ENCODE results near the gene USP36.

USP36 gene

DNA sequence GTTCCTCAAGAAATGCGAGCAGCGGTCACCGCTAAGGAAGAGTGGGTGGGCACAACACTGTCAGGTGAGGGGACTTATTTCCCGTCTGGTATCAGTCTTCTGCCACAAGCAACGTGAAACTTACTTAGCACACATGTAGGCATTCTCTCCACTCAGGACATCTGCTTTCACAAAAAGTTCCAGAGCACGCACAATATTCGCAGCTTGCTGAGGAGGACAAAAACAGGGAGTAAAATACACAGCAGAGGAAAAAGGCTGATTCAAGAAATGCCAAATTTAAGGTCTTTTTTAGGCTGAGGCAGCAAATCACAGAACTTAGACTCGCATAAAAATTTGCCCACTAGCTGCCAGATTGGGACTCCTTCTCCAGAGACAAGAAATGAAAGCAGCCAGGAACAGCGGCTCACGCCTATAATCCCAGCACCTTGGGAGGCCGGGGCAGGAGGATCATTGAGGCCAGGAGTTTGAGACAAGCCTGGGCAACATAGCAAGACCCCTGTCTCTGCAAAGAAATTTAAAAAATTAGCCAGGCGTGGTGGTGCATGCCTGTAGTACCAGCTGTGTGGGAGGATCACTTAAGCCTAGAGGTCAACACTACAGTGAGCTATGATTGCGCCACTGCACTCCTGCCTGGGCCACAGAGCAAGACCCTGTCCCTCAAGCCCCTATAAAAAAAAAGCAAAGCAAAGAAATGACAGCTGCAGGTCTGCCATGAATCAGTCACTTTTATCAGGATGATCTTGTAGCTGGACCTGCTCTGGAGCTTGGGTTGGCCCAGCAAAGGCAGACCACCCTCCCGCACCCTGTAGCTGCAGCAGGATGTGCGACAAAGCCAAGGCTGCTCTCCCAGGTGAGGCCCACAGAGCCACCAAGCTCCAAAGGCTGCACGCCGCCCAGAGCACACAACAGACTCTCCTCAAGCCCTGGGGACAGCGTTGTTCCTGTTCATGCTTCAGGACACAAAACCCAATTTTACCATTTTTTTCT, 20.5 kb downstream of the USP36 start:
- CTCF ChIA-PET, result interaction anchor here (1.1 to 2.2 kb wide), 5 partner anchors 8 to 112 kb away, joined by 3 to 8 read pairs (median 4); no protein-coding TSS in a partner anchor
- no peak for DNase-seq (ENCODE audit: extremely low spot score)
- POLR2A ChIA-PET, result interaction anchor here (0.5 to 0.7 kb wide), 2 partner anchors 9 to 11 kb away, joined by 3 read pairs; no protein-coding TSS in a partner anchor
- TF ChIP-seq, protein P1, sequence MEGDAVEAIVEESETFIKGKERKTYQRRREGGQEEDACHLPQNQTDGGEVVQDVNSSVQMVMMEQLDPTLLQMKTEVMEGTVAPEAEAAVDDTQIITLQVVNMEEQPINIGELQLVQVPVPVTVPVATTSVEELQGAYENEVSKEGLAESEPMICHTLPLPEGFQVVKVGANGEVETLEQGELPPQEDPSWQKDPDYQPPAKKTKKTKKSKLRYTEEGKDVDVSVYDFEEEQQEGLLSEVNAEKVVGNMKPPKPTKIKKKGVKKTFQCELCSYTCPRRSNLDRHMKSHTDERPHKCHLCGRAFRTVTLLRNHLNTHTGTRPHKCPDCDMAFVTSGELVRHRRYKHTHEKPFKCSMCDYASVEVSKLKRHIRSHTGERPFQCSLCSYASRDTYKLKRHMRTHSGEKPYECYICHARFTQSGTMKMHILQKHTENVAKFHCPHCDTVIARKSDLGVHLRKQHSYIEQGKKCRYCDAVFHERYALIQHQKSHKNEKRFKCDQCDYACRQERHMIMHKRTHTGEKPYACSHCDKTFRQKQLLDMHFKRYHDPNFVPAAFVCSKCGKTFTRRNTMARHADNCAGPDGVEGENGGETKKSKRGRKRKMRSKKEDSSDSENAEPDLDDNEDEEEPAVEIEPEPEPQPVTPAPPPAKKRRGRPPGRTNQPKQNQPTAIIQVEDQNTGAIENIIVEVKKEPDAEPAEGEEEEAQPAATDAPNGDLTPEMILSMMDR (IDR thresholded peaks at IDR 0.05; ENCODE audit: control extremely low read depth, extremely low read depth, low read depth, missing control alignments), result no peak

DNA sequence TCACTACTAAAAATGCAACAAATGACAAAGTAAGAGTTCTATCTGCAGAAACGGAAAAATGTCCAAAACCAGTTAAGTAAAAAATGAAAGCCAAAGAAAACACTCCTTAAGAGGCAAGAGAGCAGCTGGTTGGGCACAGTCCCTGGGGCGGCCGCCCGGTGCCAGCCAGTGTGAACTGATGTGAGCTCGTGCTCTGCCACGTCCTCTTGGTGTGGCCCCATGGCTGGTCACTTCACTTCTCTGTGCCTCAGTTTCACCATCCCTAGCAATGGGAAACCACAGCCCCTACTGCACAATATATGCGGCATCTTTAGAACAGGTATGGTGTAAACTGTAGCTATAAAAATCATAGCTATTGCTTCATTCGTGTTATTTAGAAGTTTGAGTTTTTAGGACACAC, 21.2 kb downstream of the USP36 start:
- CTCF ChIA-PET, result interaction anchor here (1.2 to 2.2 kb wide), 5 partner anchors 9 to 111 kb away, joined by 3 to 8 read pairs (median 4); no protein-coding TSS in a partner anchor
- no peak for DNase-seq (ENCODE audit: extremely low spot score)
- TF ChIP-seq, protein P1 (IDR thresholded peaks at IDR 0.05; ENCODE audit: control extremely low read depth, extremely low read depth, low read depth, missing control alignments), result no peak
- POLR2A ChIA-PET, result interaction anchor here (0.7 kb wide), 1 partner anchor 8 kb away, joined by 3 read pairs; no protein-coding TSS in a partner anchor

DNA sequence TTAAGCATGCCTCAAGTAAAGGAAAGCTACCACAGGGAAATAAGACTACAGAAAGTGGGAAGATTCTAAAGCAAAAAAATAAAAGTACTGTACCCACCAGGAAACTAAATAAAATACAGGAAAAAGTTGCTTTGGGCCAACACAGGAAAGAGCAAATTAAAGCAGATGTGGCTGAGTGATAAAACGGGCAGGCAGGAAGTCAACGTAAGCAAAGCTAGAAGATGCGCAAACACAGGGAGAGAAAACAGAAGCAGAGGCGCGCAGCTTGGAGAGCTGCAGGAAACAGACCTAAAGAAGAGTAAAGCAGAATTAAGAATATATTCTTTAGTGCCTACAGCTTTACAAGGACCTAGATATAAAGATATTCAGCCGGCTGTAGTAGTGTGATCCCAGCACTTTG, 21.7 kb downstream of the USP36 start:
- POLR2A ChIA-PET, result interaction anchor here (0.7 kb wide), 1 partner anchor 8 kb away, joined by 3 read pairs; no protein-coding TSS in a partner anchor
- CTCF ChIA-PET, result interaction anchor here (1.2 to 2.1 kb wide), 4 partner anchors 9 to 111 kb away, joined by 3 to 8 read pairs (median 4); no protein-coding TSS in a partner anchor
- TF ChIP-seq, protein P1 (IDR thresholded peaks at IDR 0.05; ENCODE audit: control extremely low read depth, extremely low read depth, low read depth, missing control alignments), result no peak
- DNase-seq (ENCODE audit: extremely low spot score), result no peak

DNA sequence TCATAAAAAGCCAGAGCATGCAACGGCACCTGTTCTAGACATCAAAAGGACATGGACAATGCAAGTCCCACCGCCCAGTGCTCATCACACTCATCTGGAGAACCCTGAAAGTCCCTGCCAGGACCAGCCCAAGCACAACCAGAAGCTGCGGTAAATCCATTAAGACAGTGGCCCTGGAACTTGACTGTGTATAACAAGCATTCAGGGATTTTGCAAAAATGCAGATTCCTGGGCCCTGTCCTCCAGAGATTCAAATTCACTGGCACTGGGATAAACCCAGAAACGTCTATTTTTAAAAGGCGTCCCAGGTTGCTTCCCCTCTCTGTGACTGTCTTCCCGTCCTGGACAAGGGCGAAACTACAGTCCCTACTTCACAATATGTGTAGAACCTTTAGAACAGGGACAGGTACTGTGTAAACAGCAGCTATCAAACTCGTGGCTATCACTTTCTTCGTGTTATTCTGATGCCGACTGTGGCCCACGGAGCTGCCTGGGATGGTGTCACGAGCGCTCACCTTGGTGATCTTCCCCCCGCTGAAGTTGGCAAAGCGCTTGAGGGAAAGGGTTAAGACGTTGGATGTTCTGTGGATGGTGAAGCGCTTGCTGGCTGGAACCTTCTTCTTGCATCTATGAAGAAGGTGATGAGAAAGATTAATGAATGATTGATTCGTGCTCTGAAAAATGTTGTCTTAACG, 22.3 kb downstream of the USP36 start:
- ChIA-PET POLR2A (no interaction called here), CTCF (interaction anchor here (1.2 to 2.1 kb wide), 5 partner anchors 8 to 110 kb away, joined by 3 to 8 read pairs (median 3); no protein-coding TSS in a partner anchor)
- TF ChIP-seq, protein P1 (IDR thresholded peaks at IDR 0.05; ENCODE audit: control extremely low read depth, extremely low read depth, low read depth, missing control alignments), result no peak
- DNase-seq (ENCODE audit: extremely low spot score), result no peak

DNA sequence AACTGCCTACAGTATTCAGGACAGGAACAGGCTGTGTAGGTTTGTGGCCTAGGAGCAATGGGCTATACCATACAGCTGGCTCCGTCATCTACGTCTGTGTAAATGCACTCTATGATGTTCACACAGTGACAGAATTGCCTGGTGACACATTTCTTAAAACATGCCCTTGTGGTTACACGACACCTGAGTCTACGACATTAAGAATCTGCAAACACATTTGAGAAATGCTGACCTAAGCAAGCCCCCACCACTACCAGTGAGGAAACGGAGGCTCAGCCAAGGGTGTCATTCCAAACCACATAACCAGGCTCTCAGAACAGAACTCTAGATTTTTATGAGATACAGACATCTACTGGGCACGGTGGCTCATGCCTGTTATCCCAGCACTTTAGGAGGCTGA, 23.5 kb downstream of the USP36 start:
- TF ChIP-seq, protein P1 (IDR thresholded peaks at IDR 0.05; ENCODE audit: control extremely low read depth, extremely low read depth, low read depth, missing control alignments), result no peak
- ChIA-PET CTCF (no interaction called here), POLR2A (no interaction called here)
- DNase-seq (ENCODE audit: extremely low spot score), result no peak

DNA sequence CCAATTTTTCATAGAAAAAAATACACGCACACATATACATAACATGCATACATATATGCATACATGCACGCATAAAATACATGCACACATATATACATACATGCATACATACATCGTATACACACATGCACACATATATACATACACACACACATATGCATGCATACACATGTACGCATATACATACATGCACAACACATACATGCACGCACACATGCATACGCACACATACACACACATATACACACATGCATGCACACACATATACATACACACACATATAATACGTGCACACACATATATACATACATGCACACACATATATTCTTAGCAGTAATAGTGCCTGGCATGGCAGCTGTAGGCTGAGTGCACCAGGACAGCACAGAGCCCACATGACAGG, 24.9 kb downstream of the USP36 start:
- ChIA-PET CTCF (no interaction called here), POLR2A (interaction anchor here (0.6 kb wide), 1 partner anchor 334 kb away, joined by 3 read pairs; no protein-coding TSS in a partner anchor)
- no peak for DNase-seq (ENCODE audit: extremely low spot score)
- TF ChIP-seq, protein P1 (IDR thresholded peaks at IDR 0.05; ENCODE audit: control extremely low read depth, extremely low read depth, low read depth, missing control alignments), result no peak

Measured in GM10248 (cell line).